ENCODE data around the gene UGT1A8. TPM values are rescaled to one million over a fixed set of nuclear protein-coding genes. Genes with fewer than 3 reads are reported as not detected.

Gene UGT1A8
- total and polyA plus RNA-seq, 9 of the 15 experiments (the other 6 are each of a cell fraction or from before 2014, with no cell fraction given), result 0.04 TPM; not detected in 8

DNA sequence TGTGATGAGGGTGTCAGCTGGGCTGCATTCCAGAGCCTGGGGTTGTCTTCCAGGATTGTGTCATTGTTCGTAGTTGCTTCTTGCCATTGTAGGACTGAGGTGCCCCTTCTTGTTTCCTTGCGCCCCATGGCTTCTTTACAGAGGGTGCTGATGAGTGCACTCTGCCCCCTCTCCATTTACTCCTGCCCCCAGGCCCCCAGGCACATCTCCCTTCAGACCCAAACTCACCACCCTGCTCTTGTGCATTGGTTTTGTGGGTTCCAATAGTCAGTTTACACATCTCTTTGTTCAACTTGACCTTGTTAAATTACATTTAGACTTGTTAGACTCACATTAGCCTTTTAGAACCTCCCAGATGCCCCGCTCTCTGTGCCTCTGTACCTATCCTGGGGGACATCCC, 203.8 kb downstream of the UGT1A8 start:
- intact Hi-C loops (cut with micrococcal nuclease) (no loop called here), in situ Hi-C loops (cut with MboI) (no loop called here)
- Histone ChIP-seq H3K79me2 (ENCODE audit: control insufficient read depth, insufficient read depth, low read length) (no peaks in the 10 kb centered on the region), H3K9ac (ENCODE audit: insufficient read depth in 1 of 2, low read depth in 2 of 2, low read length in 2 of 2) (no peak overlapping the region), H3K9me3 (replicated peaks; ENCODE audit: control insufficient read depth, insufficient read depth, low read depth, low read length) (no peaks in the 10 kb centered on the region), H3K4me1 (replicated peaks in 1 of 2; ENCODE audit: control insufficient read depth in 2 of 2, insufficient read depth in 2 of 2, low read length in 2 of 2) (no peaks in the 10 kb centered on the region; a peak in 1 of 5 replicates), H3K9me1 (ENCODE audit: control insufficient read depth, insufficient read depth, low read length) (no peaks in the 10 kb centered on the region), H3K27me3 (ENCODE audit: control insufficient read depth in 2 of 2, insufficient read depth in 2 of 2, low read length in 2 of 2) (peaks cover 2 to 62% of the 10 kb centered on the region in 2 experiments; a peak in 3 of 5 replicates), H2AFZ (ENCODE audit: low read depth, low read length) (no peak overlapping the region), H3K36me3 (ENCODE audit: control insufficient read depth, insufficient read depth, low read length) (no peaks in the 10 kb centered on the region), H3K4me2 (ENCODE audit: insufficient read depth, low read length) (no peak overlapping the region), H3K4me3 (no peak overlapping the region), H4K20me1 (replicated peaks; ENCODE audit: control insufficient read depth, insufficient read depth, low read length) (no peaks in the 10 kb centered on the region; the same call in 1 of the 2 replicates), H3K27ac (ENCODE audit: extremely low read depth, low read depth, low read length) (no peak overlapping the region)
- FAIRE-seq, result no peak
- TF ChIP-seq ZSCAN29 (IDR thresholded peaks at IDR 0.05) (no peak), MTA1 (IDR thresholded peaks at IDR 0.05; ENCODE audit: borderline replicate concordance) (no peak), RHOXF2B (CRISPR knock-in tag; conservative IDR thresholded peaks at IDR 0.05) (no peak), ETV5 (CRISPR knock-in tag; IDR thresholded peaks at IDR 0.05; ENCODE audit: low read depth) (no peak)
- TF ChIP-seq, protein P1, sequence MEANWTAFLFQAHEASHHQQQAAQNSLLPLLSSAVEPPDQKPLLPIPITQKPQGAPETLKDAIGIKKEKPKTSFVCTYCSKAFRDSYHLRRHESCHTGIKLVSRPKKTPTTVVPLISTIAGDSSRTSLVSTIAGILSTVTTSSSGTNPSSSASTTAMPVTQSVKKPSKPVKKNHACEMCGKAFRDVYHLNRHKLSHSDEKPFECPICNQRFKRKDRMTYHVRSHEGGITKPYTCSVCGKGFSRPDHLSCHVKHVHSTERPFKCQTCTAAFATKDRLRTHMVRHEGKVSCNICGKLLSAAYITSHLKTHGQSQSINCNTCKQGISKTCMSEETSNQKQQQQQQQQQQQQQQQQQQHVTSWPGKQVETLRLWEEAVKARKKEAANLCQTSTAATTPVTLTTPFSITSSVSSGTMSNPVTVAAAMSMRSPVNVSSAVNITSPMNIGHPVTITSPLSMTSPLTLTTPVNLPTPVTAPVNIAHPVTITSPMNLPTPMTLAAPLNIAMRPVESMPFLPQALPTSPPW (CRISPR knock-in tag; IDR thresholded peaks at IDR 0.05), result no peak
- TF ChIP-seq, protein P2, sequence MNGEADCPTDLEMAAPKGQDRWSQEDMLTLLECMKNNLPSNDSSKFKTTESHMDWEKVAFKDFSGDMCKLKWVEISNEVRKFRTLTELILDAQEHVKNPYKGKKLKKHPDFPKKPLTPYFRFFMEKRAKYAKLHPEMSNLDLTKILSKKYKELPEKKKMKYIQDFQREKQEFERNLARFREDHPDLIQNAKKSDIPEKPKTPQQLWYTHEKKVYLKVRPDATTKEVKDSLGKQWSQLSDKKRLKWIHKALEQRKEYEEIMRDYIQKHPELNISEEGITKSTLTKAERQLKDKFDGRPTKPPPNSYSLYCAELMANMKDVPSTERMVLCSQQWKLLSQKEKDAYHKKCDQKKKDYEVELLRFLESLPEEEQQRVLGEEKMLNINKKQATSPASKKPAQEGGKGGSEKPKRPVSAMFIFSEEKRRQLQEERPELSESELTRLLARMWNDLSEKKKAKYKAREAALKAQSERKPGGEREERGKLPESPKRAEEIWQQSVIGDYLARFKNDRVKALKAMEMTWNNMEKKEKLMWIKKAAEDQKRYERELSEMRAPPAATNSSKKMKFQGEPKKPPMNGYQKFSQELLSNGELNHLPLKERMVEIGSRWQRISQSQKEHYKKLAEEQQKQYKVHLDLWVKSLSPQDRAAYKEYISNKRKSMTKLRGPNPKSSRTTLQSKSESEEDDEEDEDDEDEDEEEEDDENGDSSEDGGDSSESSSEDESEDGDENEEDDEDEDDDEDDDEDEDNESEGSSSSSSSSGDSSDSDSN (IDR thresholded peaks at IDR 0.05; ENCODE audit: borderline replicate concordance in 1 of 2, low read depth in 2 of 2, low read length in 2 of 2), result no peak
- BruUV-seq (replicated peaks), result no TSS peak
- CTCF ChIA-PET (ENCODE audit: low intra/inter-chr PET ratio), result no interaction called here
- no peak for ATAC-seq
- 0% methylated on average over 3 of the region's 3 CpGs for WGBS (ENCODE audit: insufficient coverage, low coverage, missing lambda C conversion rate)
- DNase-seq (ENCODE audit: extremely low read depth in 1 of 4, low spot score in 3 of 4), result no peak
- POLR2A ChIA-PET, result interaction anchor here (0.6 kb wide), 1 partner anchor 30 kb away, joined by 4 read pairs; no protein-coding TSS in a partner anchor
